DMS 273 treated with DMSO at 0.1 percent for 48 hours (cell line): Measurements from ENCODE around the gene OR5AS1.
"Not testable (repeated sequence)": the region's sequence is repeated elsewhere in the genome, so short reads cannot be mapped to it uniquely, and the experiment has no call there.

ENCODE experiments used
- DNase-seq: peaks from one replicate; lab custom pipeline; 2025; lab: John Stamatoyannopoulos, UW

OR5AS1 gene

DNA sequence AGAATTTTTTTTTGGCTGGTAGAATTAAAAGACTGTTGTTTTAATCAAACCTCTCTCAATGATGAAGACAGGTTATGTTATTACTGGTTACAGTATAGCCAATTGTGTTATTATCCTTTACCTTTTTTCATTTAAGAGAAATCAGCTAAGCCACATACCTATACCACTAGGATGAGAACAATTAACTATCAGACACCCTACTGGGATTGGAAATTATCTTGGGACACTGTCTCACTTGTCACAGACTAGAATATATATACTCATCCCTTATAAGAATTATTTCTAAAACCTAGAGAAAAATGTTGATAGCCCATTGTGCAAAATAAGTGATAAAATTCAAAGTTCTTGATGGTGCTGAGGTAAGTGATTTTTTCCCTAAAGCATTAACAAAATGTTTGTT is at the start of gene OR5AS1:
Gene OR5AS1, plus strand, starts transcription at position 301 of the 400 bp plus-strand sequence. CDS start 2,765 bp downstream, outside the sequence.
- no peak for DNase-seq

DNA sequence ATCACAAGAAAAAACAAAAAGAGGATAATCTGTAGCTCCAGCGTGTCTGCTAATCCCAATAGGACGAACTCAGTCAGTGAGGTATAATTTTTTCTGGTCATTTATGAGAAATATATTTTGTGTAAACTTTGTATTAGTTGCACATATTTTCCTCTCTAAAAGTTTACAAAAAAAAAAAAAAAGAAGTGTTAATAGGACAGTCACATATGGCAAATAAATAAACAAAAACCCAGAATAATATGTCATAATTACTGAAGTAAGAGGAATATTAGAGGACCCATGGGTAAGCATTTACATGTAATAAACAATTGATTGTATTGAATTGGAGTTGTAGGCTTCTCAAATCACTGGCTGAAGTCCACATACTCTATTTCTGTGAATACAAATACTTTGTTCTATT is 32.9 kb upstream of the OR5AS1 start, which contains the start of gene OR5F1:
Gene OR5F1, minus strand, starts transcription at position 101 of the 400 bp plus-strand sequence. Its CDS starts 0 bp downstream, at position 101.
- no peak for DNase-seq

DNA sequence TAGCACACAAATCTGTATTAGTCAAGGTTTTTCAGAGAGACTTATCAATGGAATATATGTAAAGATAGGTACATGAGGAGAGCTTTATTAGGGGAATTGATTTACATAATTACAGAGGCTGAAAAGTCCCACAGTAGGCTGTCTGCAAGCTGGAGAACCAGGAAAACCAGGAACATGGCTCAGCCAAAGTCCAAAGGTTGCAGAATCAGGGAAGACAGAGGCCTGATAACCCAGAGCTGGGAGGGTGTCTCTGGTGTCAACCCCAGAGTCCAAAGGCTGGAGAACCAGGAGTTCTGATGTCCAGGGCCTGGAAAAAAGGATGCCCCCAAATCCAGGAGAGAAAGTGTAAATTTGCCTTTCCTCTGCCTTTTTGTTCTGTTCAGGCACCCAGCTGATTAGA is 16.7 kb upstream of the OR5AS1 start:
- DNase-seq = no peak

GRCh38 chr11:56013805-56014204 is 13.6 kb upstream of the OR5AS1 start:
- DNase-seq = no peak

DNA sequence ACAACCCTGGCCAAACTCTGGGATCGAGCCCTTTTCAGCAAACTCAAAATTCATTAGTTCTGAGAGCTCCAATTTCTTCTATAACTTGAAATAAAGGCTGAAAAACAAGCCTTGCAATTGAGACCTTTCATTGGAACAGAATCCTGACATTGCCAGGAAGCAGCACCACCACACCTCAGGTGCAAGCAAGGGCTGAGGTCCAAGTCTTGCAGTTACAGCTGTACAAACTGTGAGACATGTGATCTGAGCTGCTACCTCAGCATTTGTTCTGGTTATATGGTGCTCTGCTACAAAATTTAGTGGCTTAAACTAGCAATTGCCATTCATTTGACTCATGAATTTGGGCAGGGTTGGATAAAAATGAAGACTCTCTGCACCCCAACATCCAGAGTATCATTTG is 18.1 kb downstream of the OR5AS1 start:
- no peak for DNase-seq

- no peak for DNase-seq
Measured at GRCh38 chr11:56048480-56048879, 21.0 kb downstream of the OR5AS1 start.

DNA sequence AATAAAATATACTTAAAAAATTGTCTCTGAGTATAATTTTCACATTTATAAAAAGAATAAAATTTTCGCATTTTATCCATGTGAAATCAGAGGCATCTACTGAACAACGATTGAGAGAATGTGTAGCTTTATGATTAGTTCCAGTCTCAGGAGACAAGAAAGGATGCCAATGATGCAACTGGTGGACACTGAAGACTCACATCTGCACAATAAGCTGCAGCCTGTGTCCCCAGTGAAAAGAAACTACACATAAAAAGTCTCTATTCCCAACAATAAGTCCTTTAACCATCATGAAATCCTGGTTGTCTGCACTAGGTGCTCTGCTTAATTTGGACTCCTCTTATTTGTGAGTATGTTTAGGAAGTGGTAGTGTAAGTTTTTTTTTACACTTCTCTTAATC is 22.0 kb downstream of the OR5AS1 start:
- DNase-seq = no peak

- DNase-seq = not testable (repeated sequence)
Measured at GRCh38 chr11:56056366-56056765, 28.9 kb downstream of the OR5AS1 start.

- DNase-seq = not testable (repeated sequence)
Measured at GRCh38 chr11:56057661-56058237, 30.3 kb downstream of the OR5AS1 start.

DNA sequence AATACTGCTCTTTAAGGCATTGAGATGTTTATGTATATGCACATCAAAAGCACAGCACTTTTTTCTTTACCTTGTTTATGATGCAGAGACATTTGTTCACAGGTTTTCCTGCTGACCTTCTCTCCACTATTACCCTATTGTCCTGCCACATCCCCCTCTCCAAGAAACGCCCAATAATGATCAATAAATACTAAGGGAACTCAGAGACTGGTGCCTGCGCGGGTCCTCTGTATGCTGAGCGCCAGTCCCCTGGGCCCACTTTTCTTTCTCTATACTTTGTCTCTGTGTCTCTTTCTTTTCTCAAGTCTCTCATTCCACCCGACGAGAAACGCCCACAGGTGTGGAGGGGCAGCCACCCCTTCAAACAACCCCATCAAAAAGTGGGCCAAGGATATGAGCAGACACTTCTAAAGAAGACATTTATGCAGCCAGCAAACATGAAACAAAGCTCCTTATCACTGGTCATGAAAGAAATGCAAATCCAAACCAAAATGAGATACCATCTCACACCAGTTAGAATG is 30.9 kb downstream of the OR5AS1 start:
- DNase-seq = not testable (repeated sequence)

DNA sequence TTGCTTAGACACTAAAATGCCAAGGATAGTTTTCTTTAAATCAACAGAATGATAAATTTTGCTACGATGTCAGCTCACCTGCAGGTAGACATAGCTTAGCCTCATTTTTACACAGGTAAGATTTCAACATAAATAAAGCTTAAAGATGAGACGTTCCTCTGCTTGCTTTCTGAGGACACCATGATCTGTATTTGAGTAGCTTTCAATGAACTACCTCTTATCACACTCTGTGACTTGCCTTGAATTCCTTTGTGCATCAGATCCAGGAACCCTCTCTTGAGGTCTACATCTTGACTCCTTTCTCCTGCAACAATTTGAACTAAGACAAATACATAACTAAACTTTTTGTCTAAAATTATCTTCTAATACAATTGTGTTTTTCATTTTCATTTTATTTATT is 39.5 kb downstream of the OR5AS1 start:
- DNase-seq = no peak
